ENCODE results near the gene SPINT1. TPM values are rescaled to one million over a fixed set of nuclear protein-coding genes. Genes with fewer than 3 reads are reported as not detected.

The SPINT1 gene
- total and polyA plus RNA-seq, 4 donors, result 1.2 to 2.6 (median 1.9) TPM

DNA sequence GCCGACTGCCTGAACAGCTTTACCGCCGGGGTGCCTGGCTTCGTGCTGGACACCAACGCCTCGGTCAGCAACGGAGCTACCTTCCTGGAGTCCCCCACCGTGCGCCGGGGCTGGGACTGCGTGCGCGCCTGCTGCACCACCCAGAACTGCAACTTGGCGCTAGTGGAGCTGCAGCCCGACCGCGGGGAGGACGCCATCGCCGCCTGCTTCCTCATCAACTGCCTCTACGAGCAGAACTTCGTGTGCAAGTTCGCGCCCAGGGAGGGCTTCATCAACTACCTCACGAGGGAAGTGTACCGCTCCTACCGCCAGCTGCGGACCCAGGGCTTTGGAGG, 815 bp downstream of the SPINT1 start:
- H3K36me3 ChIP-seq (ENCODE audit: control insufficient read depth in 4 of 4, insufficient read depth in 3 of 4, low read depth in 1 of 4, low read length in 3 of 4), result no peaks in the 10 kb centered on the region
- H3K27me3 ChIP-seq (ENCODE audit: control insufficient read depth in 4 of 4, insufficient read depth in 4 of 4, low read length in 3 of 4), result peaks cover 0 to 2% (median 1%) of the 10 kb centered on the region in 4 donors
- H3K27ac ChIP-seq (ENCODE audit: low read depth in 1 of 2, low read length in 2 of 2), result no peak overlapping the region
- DNase-seq (ENCODE audit: low spot score), result no peak
- H3K9me3 ChIP-seq (ENCODE audit: control insufficient read depth in 4 of 4, low read length in 3 of 4), result no peaks in the 10 kb centered on the region
- H3K4me1 ChIP-seq (ENCODE audit: control insufficient read depth in 4 of 4, insufficient read depth in 4 of 4, low read length in 3 of 4), result peaks cover 8 to 20% (median 10%) of the 10 kb centered on the region in 4 donors
- no peak overlapping the region for H3K9ac ChIP-seq (ENCODE audit: low read depth in 1 of 2, low read length in 2 of 2)
- peak overlapping the region in 2 of 3 donors; percentile 1 to 46 for H3K4me3 ChIP-seq (ENCODE audit: low read depth in 1 of 3, low read length in 3 of 3)
- 7% methylated on average over 28 of the region's 28 CpGs for WGBS
- TF ChIP-seq RAD21 (IDR thresholded peaks at IDR 0.05), result no peak
- TF ChIP-seq JUND (IDR thresholded peaks at IDR 0.05), result no peak
- no peak for TF ChIP-seq EGR1 (IDR thresholded peaks at IDR 0.05; ENCODE audit: low read depth in 2 of 2)
- TF ChIP-seq ATF3 (IDR thresholded peaks at IDR 0.05), result no peak
- TF ChIP-seq YY1 (IDR thresholded peaks at IDR 0.05), result no peak
- no peak for TF ChIP-seq SP1 (IDR thresholded peaks at IDR 0.05)
- TF ChIP-seq, protein P1, sequence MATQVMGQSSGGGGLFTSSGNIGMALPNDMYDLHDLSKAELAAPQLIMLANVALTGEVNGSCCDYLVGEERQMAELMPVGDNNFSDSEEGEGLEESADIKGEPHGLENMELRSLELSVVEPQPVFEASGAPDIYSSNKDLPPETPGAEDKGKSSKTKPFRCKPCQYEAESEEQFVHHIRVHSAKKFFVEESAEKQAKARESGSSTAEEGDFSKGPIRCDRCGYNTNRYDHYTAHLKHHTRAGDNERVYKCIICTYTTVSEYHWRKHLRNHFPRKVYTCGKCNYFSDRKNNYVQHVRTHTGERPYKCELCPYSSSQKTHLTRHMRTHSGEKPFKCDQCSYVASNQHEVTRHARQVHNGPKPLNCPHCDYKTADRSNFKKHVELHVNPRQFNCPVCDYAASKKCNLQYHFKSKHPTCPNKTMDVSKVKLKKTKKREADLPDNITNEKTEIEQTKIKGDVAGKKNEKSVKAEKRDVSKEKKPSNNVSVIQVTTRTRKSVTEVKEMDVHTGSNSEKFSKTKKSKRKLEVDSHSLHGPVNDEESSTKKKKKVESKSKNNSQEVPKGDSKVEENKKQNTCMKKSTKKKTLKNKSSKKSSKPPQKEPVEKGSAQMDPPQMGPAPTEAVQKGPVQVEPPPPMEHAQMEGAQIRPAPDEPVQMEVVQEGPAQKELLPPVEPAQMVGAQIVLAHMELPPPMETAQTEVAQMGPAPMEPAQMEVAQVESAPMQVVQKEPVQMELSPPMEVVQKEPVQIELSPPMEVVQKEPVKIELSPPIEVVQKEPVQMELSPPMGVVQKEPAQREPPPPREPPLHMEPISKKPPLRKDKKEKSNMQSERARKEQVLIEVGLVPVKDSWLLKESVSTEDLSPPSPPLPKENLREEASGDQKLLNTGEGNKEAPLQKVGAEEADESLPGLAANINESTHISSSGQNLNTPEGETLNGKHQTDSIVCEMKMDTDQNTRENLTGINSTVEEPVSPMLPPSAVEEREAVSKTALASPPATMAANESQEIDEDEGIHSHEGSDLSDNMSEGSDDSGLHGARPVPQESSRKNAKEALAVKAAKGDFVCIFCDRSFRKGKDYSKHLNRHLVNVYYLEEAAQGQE (IDR thresholded peaks at IDR 0.05), result no peak
- no peak for TF ChIP-seq TAF1 (conservative IDR thresholded peaks at IDR 0.05)
- no peak for TF ChIP-seq GABPA (IDR thresholded peaks at IDR 0.05 in 1 of 2, conservative IDR thresholded peaks at IDR 0.05 in 1 of 2)
- TF ChIP-seq ZBTB33 (IDR thresholded peaks at IDR 0.05), result no peak

DNA sequence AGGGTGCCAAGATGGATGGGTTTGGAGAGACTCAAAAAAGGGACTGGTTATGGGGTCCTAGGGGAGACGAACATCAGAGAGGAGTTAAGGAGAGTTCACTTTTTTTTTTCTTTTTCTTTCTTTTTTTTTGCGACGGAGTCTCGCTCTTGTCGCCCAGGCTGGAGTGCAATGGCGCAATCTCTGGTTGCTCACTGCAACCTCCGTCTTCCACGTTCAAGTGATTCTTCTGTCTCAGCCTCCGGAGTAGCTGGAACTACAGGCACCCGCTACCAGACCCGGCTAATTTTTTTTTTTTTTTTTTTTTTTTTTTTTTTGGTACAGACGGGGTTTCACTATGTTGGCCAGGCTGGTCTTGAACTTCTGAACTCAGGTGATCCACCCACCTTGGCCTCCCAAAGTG, 1.2 kb downstream of the SPINT1 start:
- Histone ChIP-seq H3K9ac (ENCODE audit: low read depth in 1 of 2, low read length in 2 of 2) (no peak overlapping the region), H3K9me3 (ENCODE audit: control insufficient read depth in 4 of 4, low read length in 3 of 4) (no peaks in the 10 kb centered on the region), H3K27me3 (ENCODE audit: control insufficient read depth in 4 of 4, insufficient read depth in 4 of 4, low read length in 3 of 4) (peaks cover 0 to 2% (median 1%) of the 10 kb centered on the region in 4 donors), H3K4me3 (ENCODE audit: low read depth in 1 of 3, low read length in 3 of 3) (peak overlapping the region in 2 of 3 donors; percentile 1 to 46), H3K27ac (ENCODE audit: low read depth in 1 of 2, low read length in 2 of 2) (no peak overlapping the region), H3K4me1 (ENCODE audit: control insufficient read depth in 4 of 4, insufficient read depth in 4 of 4, low read length in 3 of 4) (peaks cover 8 to 20% (median 10%) of the 10 kb centered on the region in 4 donors), H3K36me3 (ENCODE audit: control insufficient read depth in 4 of 4, insufficient read depth in 3 of 4, low read depth in 1 of 4, low read length in 3 of 4) (no peaks in the 10 kb centered on the region)
- DNase-seq (ENCODE audit: low spot score), result no peak
- TF ChIP-seq GABPA (IDR thresholded peaks at IDR 0.05 in 1 of 2, conservative IDR thresholded peaks at IDR 0.05 in 1 of 2), result no peak
- no peak for TF ChIP-seq NR2F2 (IDR thresholded peaks at IDR 0.05)
- 57% methylated on average over 12 of the region's 12 CpGs for WGBS

- 67% methylated on average over 8 of the region's 8 CpGs for WGBS
- Histone ChIP-seq H3K27me3 (ENCODE audit: control insufficient read depth in 4 of 4, insufficient read depth in 4 of 4, low read length in 3 of 4) (peaks cover 0 to 2% (median 1%) of the 10 kb centered on the region in 4 donors), H3K9me3 (ENCODE audit: control insufficient read depth in 4 of 4, low read length in 3 of 4) (no peaks in the 10 kb centered on the region), H3K4me3 (ENCODE audit: low read depth in 1 of 3, low read length in 3 of 3) (no peak overlapping the region), H3K9ac (ENCODE audit: low read depth in 1 of 2, low read length in 2 of 2) (no peak overlapping the region), H3K4me1 (ENCODE audit: control insufficient read depth in 4 of 4, insufficient read depth in 4 of 4, low read length in 3 of 4) (peaks cover 8 to 20% (median 10%) of the 10 kb centered on the region in 4 donors), H3K27ac (ENCODE audit: low read depth in 1 of 2, low read length in 2 of 2) (no peak overlapping the region), H3K36me3 (ENCODE audit: control insufficient read depth in 4 of 4, insufficient read depth in 3 of 4, low read depth in 1 of 4, low read length in 3 of 4) (no peaks in the 10 kb centered on the region)
- no peak for DNase-seq (ENCODE audit: low spot score)
- TF ChIP-seq FOXA2 (IDR thresholded peaks at IDR 0.05), result no peak
- TF ChIP-seq FOXA1 (IDR thresholded peaks at IDR 0.05), result no peak
- no peak for TF ChIP-seq RXRA (IDR thresholded peaks at IDR 0.05)
- no peak for TF ChIP-seq JUND (IDR thresholded peaks at IDR 0.05)
- no peak for TF ChIP-seq RAD21 (IDR thresholded peaks at IDR 0.05)
- no peak for TF ChIP-seq HNF4A (conservative IDR thresholded peaks at IDR 0.05)
- no peak for TF ChIP-seq ZBTB33 (IDR thresholded peaks at IDR 0.05)
- no peak for TF ChIP-seq YY1 (IDR thresholded peaks at IDR 0.05)
- TF ChIP-seq ATF3 (IDR thresholded peaks at IDR 0.05), result no peak
- no peak for TF ChIP-seq TAF1 (conservative IDR thresholded peaks at IDR 0.05)
Observed at GRCh38 chr15:40845511-40846284, 1.9 kb downstream of the SPINT1 start.

Measured in liver (tissue), 9 donors.